Subcutaneous adipose tissue (tissue), 4 donors: ENCODE data around the gene MAS1L. TPM values are rescaled to one million over a fixed set of nuclear protein-coding genes. Genes with fewer than 3 reads are reported as not detected.

Experiments
- total RNA-seq, 4 donors: library from RNA; depleted of rRNA; stranded (reverse); fragments of >200 nt; gene quantifications; one replicate each; pipeline ENCODE4 v1.1.0, GENCODE V29; 2016
- TF ChIP-seq, protein P1 (sequence below): fragments of 450-650 bp; IDR thresholded peaks from one replicate; pipeline ENCODE4 v1.5.1; 2016; ENCODE audit warnings: low read depth, mild to moderate bottlenecking, control low read depth, antibody characterized with exemption, moderate library complexity

MAS1L gene
- total RNA-seq, 4 donors from 2014 or later, result not detected

- TF ChIP-seq, protein P1, sequence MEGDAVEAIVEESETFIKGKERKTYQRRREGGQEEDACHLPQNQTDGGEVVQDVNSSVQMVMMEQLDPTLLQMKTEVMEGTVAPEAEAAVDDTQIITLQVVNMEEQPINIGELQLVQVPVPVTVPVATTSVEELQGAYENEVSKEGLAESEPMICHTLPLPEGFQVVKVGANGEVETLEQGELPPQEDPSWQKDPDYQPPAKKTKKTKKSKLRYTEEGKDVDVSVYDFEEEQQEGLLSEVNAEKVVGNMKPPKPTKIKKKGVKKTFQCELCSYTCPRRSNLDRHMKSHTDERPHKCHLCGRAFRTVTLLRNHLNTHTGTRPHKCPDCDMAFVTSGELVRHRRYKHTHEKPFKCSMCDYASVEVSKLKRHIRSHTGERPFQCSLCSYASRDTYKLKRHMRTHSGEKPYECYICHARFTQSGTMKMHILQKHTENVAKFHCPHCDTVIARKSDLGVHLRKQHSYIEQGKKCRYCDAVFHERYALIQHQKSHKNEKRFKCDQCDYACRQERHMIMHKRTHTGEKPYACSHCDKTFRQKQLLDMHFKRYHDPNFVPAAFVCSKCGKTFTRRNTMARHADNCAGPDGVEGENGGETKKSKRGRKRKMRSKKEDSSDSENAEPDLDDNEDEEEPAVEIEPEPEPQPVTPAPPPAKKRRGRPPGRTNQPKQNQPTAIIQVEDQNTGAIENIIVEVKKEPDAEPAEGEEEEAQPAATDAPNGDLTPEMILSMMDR, result no peak
These were observed 45.0 kb downstream of the MAS1L start for GRCh38 chr6:29442719-29443118.

DNA sequence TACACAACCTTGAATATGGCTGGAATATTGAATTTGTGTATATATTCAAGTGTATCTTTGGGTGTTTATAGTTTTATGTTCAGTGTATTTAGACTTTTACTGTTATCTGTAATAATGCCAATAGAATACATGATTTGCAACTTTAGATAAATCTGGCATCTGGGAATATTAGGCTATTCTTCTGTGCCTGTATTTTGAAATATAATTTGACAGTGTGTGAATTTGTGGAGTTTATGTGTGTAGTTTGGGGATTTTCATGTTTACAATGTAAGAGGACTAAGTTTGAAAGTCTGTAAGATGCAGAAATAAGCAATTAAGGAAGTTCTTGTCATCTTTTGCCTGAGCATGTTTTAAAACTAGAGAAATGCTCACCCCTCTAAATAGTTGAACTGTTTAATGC is 48.8 kb downstream of the MAS1L start, which contains the start of gene OR10C1:
TSS of gene OR10C1 (plus strand) at position 301 of the 400 bp plus-strand sequence. CDS start 710 bp downstream, outside the sequence.
- TF ChIP-seq, protein P1, result no peak

Other genes with a start within 250 kb of the MAS1L start
- not detected for gene OR14J1, start 186.3 kb downstream of the MAS1L start, total RNA-seq
- gene OR5V1, start 119.1 kb downstream of the MAS1L start, total RNA-seq, result not detected
- not detected for gene OR12D3, start 112.7 kb downstream of the MAS1L start, total RNA-seq
- gene OR12D2, start 92.3 kb downstream of the MAS1L start, total RNA-seq, result not detected
- not detected for gene OR12D1, start 73.0 kb downstream of the MAS1L start, total RNA-seq
- gene OR10C1, start 48.6 kb downstream of the MAS1L start, total RNA-seq, result not detected
- not detected for gene OR11A1, start 30.9 kb downstream of the MAS1L start, total RNA-seq
- gene OR2H1, start 30.8 kb downstream of the MAS1L start, total RNA-seq, result not detected
- 10 to 100 TPM in 1 of 4 donors, not detected in 3; 11.5 TPM for gene UBD, start 71.8 kb upstream of the MAS1L start, total RNA-seq
- gene OR2H2, start 97.2 kb upstream of the MAS1L start, total RNA-seq, result not detected
- gene GABBR1, start 145.2 kb upstream of the MAS1L start, total RNA-seq, result 10 to 100 TPM; 20.6 to 31.0 (median 25.0) TPM
- not detected for gene MOG, start 169.1 kb upstream of the MAS1L start, total RNA-seq
- 1 to 10 TPM in 1 of 4 donors, not detected in 3; 1.0 TPM for gene ZFP57, start 193.2 kb upstream of the MAS1L start, total RNA-seq
- gene HLA-F, start 235.5 kb upstream of the MAS1L start, total RNA-seq, result 100 to 1,000 TPM in 1 of 4 donors, 10 to 100 TPM in 3; 27.6 to 122 (median 85.8) TPM